GM21360 (cell line): ENCODE measurements around the gene PSMG4.

Experiments
- ATAC-seq: cut with Tn5 transposase; IDR thresholded peaks from one replicate; pipeline ENCODE4 v1.9.1; 2021; ENCODE audit warnings: mild to moderate bottlenecking, moderate library complexity; ENCODE audit not compliant: unreplicated experiment

Gene PSMG4

GRCh38 chr6:3305216-3305565 is 46.4 kb downstream of the PSMG4 start:
- no peak for ATAC-seq

- no peak for ATAC-seq
Observed at GRCh38 chr6:3305831-3306230, 47.1 kb downstream of the PSMG4 start.

- ATAC-seq = no peak
Observed at GRCh38 chr6:3306848-3307247, 48.1 kb downstream of the PSMG4 start.

GRCh38 chr6:3307436-3307835 is 48.7 kb downstream of the PSMG4 start:
- no peak for ATAC-seq

- no peak for ATAC-seq
Observed at GRCh38 chr6:3308106-3308505, 49.4 kb downstream of the PSMG4 start.

GRCh38 chr6:3309391-3310050 is 50.8 kb downstream of the PSMG4 start:
- ATAC-seq = no peak

GRCh38 chr6:3310051-3310448 is 51.3 kb downstream of the PSMG4 start:
- ATAC-seq = no peak

- no peak for ATAC-seq
Observed at GRCh38 chr6:3310703-3311102, 52.0 kb downstream of the PSMG4 start.

GRCh38 chr6:3311826-3312225 is 53.1 kb downstream of the PSMG4 start:
- no peak for ATAC-seq

- ATAC-seq = no peak
Observed at GRCh38 chr6:3312604-3313231, 54.0 kb downstream of the PSMG4 start.

- no peak for ATAC-seq
Observed at GRCh38 chr6:3314176-3314575, 55.4 kb downstream of the PSMG4 start.

- no peak for ATAC-seq
Observed at GRCh38 chr6:3314621-3315467, 56.1 kb downstream of the PSMG4 start.

GRCh38 chr6:3315841-3316240 is 57.1 kb downstream of the PSMG4 start:
- no peak for ATAC-seq

- ATAC-seq = no peak
Observed at GRCh38 chr6:3316331-3316730, 57.6 kb downstream of the PSMG4 start.

GRCh38 chr6:3316818-3317217 is 58.1 kb downstream of the PSMG4 start:
- no peak for ATAC-seq
